Eye (tissue), 1 donor: ENCODE data around the gene RELB.
"Not testable (repeated sequence)": the region's sequence is repeated elsewhere in the genome, so short reads cannot be mapped to it uniquely, and the experiment has no call there.

Source experiments
- DNase-seq: peaks from one replicate; pipeline ENCODE4 v3.0.0-alpha.2; 2015

RELB gene

DNA sequence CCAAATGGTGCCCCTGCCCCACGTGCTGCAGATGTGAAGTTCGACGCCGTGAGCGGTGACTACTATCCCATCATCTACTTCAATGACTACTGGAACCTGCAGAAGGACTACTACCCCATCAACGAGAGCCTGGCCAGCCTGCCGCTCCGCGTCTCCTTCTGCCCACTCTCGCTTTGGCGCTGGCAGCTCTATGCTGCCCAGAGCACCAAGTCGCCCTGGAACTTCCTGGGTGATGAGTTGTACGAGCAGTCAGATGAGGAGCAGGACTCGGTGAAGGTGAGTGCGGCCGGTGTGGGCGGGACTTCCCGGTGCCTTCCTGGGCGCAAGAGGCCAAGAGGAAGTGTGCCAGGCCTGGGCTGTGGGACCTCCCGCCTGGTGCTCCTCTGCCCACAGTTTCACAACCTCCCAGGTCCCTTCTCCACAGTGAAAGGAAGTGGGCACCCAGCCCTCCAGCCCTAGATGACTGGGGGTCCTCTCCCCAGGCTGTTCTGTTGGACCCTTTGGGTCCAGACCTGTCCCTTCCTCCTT lies 14.1 kb upstream of the RELB start:
- no peak for DNase-seq

DNA sequence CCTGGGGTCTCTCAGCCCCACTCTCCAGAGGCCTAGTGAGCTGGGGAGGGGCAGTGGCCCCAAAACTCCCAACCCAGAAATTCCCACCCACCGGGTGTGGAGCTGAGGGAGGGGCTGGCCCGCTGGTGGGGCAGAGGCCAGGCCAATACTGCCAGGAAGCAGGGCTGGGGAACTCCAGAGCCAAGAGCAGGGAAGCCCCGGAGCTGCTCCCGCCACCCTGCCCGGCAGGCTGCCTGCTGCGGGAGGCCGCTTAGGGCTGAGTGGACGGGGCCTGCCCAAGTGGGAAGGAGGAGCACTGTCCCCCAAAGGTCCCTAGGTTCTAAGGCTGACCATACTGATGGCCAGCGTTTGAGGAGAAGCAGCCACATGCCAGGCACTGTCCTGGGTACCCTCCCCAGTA lies 13.0 kb upstream of the RELB start:
- no peak for DNase-seq

DNA sequence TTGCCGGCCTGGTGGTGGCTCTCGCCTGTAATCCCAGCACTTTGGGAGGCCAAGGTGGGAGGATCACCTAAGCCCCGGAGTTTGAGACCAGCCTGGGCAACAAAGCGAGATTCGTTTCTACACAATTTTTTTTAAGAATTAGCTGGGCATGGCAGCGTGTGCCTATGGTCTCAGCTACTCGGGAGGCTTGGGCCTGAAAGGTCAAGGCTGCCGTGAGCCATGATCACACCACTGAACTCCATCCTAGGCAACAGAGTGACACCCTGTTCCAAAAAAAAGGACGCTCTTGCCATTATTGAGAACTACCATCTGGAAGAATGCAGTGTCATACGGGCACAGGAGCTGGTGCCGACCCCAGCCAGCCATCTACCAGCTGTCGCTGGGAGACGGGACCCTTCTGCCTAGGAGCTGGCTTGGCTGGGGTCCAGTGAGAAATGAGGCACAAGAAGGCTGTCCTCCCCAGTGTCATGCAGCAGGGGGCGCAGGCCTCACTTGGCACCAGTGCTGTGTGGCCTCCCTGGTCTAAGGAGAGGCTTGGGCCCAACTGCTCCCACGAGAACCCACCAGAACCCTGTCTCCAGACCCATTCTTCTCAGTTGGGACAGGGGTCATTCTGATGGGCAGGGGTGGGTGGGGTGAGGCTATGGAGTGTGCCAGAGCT lies 12.2 kb upstream of the RELB start:
- peak; percentile 67 for DNase-seq

DNA sequence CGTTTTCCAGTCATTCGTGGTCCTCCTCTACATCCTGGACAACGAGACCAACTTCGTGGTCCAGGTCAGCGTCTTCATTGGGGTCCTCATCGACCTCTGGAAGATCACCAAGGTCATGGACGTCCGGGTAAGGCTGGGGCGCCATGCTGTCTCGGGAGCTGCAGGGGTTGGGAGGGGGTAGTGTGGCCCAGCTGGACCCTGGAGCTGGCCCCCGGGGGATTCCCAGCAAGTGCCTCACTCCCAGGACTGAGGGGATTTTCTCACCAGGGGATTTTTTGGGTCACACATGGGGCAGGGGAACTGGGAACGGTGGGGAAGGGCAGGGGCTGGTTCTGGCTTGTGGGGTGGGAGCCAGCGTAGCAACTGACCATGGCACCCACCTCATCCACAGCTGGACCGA lies 10.8 kb upstream of the RELB start:
- DNase-seq, result no peak

DNA sequence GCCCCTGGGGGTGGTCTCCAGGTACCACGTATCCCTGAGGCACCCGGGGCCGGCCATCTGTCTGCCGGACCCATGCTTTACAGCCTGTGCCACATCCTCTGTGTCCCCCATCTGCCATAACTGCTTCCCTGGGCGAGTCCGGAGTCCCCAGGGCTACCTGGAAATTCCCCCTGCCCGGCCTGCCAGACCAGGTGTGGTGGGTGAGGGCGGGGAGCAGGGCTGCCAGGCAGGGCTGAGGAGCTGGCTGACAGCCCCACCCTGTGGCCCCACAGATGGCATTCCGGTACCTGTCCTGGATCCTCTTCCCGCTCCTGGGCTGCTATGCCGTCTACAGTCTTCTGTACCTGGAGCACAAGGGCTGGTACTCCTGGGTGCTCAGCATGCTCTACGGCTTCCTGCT lies 10.3 kb upstream of the RELB start:
- DNase-seq, result no peak

DNA sequence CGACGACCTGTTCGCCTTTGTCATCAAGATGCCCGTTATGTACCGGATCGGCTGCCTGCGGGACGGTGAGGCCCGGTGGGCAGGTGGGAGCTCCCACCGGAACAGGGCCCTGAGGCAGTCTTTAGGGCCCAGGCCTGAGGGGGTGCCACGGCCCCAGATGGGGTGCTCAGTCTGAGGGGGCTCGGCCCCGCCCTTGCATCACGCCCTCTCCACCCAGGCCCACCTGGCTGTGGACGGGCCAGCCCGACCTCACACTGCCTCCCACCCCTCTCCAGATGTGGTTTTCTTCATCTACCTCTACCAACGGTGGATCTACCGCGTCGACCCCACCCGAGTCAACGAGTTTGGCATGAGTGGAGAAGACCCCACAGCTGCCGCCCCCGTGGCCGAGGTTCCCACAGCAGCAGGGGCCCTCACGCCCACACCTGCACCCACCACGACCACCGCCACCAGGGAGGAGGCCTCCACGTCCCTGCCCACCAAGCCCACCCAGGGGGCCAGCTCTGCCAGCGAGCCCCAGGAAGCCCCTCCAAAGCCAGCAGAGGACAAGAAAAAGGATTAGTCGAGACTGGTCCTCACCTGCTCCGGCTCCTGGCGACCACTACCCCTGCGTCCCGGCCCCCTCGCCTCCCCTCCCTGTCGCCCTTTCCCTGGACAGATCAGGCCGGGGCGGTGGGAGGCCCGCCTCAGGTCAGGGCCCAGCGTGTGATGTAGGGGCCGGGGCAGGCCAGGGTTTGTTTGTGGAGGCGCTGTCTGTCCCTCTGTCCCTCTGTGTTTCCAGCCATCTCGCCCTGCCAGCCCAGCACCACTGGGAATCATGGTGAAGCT lies 8.7 kb upstream of the RELB start:
- no peak for DNase-seq

DNA sequence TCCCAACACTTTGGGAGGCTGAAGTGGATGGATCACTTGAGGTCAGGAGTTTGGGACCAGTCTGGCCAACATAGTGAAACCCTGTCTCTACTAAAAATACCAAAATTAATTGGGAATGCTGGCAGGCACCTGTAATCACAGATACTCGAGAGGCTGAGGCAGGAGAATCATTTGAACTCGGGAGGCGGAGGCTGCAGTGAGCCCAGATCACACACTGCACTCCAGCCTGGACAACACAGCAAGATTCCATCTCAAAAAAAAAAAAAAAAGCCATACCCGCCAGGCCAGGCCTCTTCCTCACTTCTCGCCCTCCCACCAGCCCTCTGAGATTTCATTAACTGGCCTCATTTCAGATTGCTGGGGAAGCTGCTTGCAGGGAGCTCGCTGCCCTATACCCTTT lies 7.7 kb upstream of the RELB start:
- DNase-seq, result no peak

DNA sequence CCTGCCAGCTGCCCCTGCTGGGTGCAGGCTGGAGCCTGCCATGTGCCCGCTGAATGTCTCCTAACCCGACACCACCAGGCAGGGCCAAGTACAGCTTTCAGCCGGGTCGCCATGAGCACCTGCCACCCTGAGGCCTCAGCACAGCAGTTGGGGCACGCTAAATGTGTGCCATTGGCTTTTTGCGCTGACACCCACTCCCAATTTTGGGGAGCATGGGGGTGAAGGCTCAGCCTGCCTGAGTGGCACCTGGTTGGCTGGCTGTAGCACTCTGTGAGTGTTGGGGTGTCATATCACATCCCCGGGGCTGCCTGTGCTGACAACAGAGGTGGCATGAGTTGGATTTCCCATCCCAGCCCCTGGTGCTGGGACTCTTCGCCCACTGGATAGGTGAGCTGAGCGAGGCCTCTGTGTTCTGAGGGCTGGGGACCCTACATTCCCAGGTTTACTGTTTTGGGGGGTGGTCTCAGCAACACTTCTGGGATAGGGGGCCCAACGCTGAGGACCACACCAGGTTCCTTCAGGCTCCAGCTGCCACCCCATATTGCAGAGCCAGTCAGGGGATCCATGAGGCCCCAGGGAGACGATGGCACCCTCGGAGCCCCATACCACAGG lies 7.2 kb upstream of the RELB start:
- DNase-seq, result no peak

DNA sequence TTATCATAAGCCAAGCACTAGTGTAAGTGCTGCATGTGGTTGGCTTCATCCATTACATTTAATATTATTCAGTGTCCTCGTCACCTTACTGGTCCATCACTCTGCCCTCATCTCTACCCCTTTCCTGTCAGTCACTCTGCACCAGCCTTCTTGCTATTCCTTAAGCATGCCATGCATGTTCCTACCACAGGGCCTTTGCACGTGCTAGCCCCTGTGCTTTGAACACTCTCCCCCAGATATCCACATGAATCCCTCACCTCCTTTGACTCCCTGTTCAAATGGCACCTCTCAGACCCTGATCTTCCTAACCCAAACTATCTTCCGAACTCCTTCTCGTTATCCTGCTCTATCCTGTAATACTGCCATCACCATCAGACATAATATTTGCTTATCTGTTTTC lies 3.2 kb upstream of the RELB start:
- no peak for DNase-seq

DNA sequence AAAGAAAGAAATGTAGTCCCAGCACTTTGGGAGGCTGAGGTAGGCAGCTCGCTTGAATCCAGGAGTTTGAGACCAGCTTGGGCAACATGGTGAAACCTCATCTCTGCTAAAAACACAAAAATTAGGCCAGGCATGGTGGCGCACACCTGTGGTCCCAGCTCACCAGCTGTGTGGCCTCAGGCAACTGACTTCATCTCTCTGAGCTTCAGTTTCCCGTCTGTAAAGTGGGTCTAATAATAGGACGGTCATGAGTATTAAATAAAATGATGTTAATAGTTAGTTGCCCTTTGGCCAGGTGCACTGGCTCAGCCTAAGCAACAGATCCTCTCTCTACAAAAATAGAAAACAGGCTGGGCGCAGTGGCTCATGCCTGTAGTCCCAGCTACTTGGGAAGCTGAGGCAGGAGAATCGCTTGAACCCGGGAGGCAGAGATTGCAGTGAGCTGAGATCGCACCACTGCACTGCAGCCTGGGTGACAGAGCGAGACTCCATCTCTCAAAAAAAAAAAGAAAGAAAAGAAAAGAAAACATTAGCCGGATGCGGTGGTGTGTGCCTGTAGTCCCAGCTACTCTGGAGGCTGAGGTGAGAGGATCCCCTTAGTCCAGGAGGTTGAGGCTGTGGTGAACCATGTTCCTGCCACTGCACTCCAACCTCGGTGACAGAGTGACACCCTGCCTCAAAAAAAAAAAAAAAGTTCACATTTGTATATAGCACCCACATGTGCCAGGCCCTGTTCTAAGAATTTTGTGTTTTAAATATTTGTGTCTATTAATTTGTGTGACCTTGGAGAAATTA lies 1.9 kb upstream of the RELB start:
- DNase-seq, result not testable (repeated sequence)

DNA sequence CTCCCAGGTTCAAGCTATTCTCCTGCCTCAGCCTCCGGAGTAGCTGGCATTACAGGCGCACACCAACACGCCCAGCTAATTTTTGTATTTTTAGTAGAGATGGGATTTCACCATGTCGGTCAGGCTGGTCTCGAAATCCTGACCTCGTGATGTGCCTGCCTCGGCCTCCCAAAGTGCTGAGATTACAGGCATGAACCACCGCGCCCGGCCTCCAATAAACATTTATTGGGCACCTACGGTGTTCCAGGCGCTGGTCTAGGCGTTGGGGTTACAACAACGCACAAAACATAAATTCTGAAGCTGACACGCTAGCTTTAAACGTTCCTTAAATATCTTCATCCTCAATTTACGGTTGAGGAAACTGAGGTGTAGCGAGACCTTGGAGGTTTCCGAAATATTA lies 599 bp upstream of the RELB start:
- not testable (repeated sequence) for DNase-seq

DNA sequence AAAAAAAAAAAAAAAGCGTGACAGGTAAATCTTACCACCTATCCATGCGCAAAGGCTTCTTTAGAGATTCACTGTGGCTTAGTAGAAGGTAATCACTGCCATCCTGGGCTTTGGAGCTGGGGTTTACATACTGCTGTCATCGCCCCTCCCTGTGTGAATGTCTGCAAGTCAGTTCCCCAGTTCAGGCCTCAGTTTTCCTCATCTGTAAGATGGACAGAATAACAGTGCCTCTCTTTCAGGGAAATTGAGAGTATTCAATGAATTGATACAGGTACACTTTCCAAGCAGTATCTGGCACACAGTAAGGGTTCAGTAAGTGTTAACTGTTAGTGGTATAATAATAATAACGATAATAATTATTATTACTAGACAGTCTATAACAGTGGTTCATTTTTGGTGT lies 2.2 kb downstream of the RELB start:
- DNase-seq, result no peak

DNA sequence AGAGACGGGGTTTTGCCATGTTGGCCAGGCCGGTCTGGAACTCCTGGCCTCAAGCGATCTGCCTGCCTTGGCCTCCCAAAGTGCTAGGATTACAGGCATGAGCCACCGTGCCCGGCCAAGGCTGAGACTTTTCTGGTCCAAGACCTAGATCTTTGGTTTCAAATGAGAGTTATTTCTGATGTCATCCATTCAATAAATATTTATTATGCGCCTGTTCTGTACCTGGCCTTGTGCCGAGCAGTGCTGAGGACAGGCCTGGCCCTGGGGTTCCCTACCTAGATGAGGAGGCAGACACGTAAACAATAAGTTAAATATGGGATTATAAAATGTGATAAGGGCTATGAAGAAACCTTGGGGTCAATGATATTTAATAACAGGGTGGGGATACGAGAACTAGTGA lies 4.5 kb downstream of the RELB start:
- DNase-seq, result no peak

DNA sequence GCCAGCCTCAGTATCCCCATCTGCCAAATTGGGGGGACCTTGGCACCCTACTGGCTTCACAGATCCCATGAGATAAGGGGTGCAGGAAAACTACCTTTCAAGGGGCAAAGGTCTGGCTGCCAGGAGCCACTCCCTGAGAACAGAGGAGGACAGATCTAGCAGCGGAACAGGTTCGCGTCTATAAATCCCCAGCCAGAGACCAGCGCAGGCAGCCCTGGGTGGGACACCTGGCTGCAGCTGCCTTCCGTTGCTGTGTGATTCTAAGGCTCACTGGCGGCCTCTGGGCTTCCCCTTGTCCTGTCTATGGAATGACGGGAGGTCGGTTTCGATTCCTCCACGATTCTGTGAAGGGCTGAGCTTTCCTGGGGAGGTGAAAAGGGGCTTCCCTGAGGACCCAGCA lies 7.3 kb downstream of the RELB start:
- DNase-seq, result no peak

DNA sequence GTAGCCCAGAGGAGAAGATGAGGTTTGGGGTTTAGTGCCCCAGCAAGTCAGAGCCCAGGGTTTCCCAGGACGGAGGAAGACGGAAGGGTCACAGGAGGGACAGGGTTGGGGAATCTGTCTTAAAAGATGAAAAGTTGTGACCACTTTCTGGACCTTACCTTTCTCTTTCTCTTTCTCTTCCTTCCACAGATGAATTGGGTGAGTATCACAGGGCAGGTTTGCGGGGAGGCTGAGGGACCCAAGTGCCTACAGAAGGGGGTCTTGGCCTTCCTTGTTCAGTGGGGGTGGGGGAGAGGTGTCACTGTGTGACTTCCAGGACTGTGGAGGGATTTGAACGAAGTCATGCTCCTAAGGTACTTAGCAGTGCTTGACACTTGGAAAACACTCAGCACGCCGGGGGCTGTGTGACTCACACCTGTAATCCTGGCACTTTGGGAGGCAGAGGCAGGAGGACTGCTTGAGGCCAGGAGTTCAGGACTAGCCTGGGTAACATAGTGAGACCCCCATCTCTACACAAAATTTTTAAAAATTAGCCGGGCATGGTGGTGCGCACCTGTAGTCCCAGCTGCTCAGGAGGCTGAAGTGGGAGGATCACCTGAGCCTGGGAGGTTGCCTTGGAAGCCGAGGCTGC lies 8.5 kb downstream of the RELB start:
- DNase-seq, result no peak

DNA sequence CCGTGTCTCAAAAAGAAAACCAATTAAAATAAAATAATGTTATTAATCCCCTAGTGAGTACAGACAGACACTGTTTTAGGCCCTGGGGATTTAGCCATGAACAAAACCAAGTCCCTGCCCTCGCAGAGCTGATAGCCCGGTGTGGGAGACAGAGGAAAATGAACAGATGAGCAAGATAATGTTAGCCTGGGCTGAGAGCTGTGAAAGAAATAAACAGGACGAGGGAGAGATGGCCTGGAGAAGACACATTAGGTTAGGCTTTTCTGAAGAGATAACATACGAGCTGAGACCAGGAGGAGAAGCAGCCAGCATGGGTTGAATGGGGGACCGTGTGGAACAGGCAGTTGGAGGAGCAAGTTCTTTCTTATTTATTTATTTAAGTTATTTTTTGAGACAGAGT lies 9.0 kb downstream of the RELB start:
- DNase-seq, result no peak

DNA sequence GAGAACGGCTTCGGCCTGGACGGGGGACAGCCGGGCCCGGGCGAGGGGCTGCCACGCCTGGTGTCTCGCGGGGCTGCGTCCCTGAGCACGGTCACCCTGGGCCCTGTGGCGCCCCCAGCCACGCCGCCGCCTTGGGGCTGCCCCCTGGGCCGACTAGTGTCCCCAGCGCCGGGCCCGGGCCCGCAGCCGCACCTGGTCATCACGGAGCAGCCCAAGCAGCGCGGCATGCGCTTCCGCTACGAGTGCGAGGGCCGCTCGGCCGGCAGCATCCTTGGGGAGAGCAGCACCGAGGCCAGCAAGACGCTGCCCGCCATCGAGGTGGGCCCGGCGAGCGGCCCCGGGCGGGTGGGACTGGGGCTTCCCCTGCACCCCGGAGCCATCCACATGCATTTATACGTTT lies 10.7 kb downstream of the RELB start:
- no peak for DNase-seq

DNA sequence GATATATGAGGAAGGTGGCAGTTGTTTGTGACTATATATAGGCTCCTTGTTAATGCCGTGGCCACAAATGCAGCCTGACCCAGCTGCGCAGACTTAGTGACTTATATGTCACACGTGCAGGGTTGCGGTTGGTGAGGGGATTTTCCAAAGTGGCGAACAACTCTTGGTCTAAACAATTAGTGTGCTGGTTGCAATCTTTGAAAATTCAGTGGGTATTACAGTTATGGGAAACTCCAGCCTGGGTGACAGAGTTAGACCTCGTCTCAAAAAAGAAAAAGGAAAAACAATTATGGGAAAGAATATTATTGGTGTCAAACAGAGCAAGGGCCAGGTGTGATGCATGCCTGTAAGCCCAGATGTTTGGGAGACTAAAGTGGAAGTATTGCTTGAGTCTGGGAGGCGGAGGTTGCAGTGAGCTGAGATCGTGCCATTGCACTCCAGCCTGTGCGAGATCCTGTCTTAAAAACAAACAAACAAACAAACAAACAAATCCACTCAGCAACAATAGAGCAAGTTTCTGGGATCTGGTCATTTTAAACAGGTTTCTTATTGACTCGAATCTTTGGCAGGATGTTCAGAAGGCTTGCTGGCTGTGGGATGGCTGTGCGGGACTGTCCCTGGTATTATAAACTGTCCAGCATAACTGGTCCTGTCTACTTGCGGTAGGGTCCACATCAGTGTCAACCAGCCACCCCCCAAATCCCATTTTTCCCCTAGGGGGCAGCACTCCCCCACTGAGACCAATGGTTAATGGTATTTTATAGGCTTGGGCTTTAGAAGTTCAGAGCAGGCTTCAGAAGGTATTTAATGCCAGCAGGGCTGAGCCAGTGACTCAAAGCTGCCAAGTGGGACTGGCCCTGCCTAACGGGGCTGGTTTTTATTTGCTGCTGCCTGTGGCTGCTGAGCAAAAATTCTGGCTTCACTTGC lies 15.4 kb downstream of the RELB start:
- DNase-seq, result peak; percentile 82

DNA sequence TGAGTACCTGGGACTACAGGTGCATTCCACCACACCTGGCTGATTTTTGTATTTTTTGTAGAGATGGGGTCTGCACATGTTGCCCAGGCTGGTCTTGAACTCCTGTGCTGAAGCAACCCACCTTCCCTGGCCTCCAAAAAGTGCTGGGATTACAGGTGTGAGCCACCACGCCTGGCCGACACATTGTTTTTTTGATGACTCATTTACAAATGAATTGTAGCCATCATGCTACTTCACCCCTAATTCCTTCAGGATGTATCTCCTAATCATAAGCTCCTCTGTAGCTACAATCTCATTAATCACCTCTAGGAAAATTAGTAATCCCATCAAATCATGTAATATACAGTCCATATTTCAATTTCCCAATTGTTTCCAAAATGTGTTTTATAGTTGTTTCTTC lies 17.9 kb downstream of the RELB start:
- DNase-seq, result no peak

DNA sequence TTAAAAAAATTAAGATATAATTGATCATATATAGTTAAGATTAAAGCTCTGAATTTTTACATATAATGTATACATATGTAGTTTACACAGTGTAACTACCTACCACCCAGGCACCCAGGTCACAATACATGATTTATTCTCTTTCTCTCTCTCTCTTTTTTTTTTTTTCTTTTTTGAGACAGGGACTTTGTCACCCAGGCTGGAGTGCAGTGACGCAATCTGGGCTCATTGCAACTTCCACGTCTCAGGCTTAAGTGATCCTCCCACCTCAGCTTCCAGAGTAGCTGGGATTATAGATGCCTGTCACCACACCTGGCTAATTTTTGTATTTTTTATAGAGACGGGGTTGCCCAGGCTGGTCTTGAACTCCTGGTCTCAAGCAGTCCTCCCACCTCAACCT lies 18.8 kb downstream of the RELB start:
- no peak for DNase-seq

DNA sequence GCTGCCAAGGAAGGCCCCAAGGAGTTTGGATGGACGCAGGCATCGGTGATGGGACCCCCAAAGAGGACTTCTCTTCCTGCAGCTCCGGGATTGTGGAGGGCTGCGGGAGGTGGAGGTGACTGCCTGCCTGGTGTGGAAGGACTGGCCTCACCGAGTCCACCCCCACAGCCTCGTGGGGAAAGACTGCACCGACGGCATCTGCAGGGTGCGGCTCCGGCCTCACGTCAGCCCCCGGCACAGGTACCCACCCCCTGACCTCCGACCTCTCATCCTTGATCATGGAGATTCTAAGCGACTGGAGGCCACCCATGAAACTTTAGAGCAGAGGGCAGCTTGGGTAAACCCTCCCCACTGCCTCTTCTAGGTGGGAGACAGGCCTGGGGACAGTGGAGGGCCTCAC lies 20.7 kb downstream of the RELB start:
- DNase-seq, result no peak

DNA sequence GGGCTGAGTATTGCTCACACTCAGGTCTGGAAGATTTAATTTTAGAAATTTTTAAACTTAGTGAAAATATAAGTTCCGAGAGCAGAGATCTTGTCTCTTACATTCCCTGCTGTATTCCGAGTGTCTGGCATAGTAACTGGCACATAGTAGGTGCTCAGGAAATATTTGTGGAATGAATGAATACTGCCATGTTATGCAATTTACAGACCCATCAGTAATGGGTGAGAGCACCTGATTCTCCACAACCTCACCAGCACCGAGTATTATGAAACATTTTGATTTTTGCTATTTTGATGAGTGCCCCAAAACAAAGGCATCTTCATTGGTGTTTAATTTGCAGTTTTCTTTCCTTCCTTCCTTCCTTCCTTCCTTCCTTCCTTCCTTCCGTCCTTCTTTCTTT lies 21.8 kb downstream of the RELB start:
- DNase-seq, result no peak
